HEK293T (cell line): ENCODE data around the gene ZIC4.

ENCODE experiments used
- ARNT ChIP-seq: fragments of 450-650 bp; IDR thresholded peaks from 2 replicates; pipeline ENCODE4 v1.6.1; 2017; ENCODE audit warnings: mild to moderate bottlenecking
- BHLHE40 ChIP-seq: fragments of 450-650 bp; IDR thresholded peaks from 2 replicates; pipeline ENCODE4 v1.6.1; 2016; ENCODE audit warnings: mild to moderate bottlenecking, moderate library complexity, borderline replicate concordance
- CTBP1 ChIP-seq: fragments of 450-650 bp; IDR thresholded peaks from 2 replicates; pipeline ENCODE4 v1.6.1; 2016; ENCODE audit warnings: borderline replicate concordance
- FOXA1 ChIP-seq: fragments of 450-650 bp; IDR thresholded peaks from 2 replicates; pipeline ENCODE4 v1.6.1; 2016; ENCODE audit warnings: mild to moderate bottlenecking
- FOXM1 ChIP-seq: fragments of 450-650 bp; IDR thresholded peaks from 2 replicates; pipeline ENCODE4 v1.6.1; 2017; ENCODE audit warnings: mild to moderate bottlenecking, borderline replicate concordance
- HDGF ChIP-seq: fragments of 450-650 bp; IDR thresholded peaks from 2 replicates; pipeline ENCODE4 v1.6.1; 2017; ENCODE audit warnings: antibody characterized with exemption, borderline replicate concordance
- LEF1 ChIP-seq: fragments of 450-650 bp; IDR thresholded peaks from 2 replicates; pipeline ENCODE4 v1.6.1; 2017; ENCODE audit warnings: mild to moderate bottlenecking, borderline replicate concordance
- NFRKB ChIP-seq: fragments of 450-650 bp; IDR thresholded peaks from 2 replicates; pipeline ENCODE4 v1.6.1; 2016; ENCODE audit warnings: mild to moderate bottlenecking, moderate library complexity
- SP1 ChIP-seq: fragments of 450-650 bp; IDR thresholded peaks from 2 replicates; pipeline ENCODE4 v1.6.1; 2017
- SUZ12 ChIP-seq: fragments of 450-650 bp; IDR thresholded peaks from 2 replicates; pipeline ENCODE4 v1.6.1; 2016; ENCODE audit warnings: mild to moderate bottlenecking
- ZNF384 ChIP-seq: fragments of 450-650 bp; IDR thresholded peaks from 2 replicates; pipeline ENCODE4 v1.6.1; 2016
- TF ChIP-seq, protein P1 (sequence below): fragments of 450-650 bp; IDR thresholded peaks from 2 replicates; pipeline ENCODE4 v1.6.1; 2016

DNA sequence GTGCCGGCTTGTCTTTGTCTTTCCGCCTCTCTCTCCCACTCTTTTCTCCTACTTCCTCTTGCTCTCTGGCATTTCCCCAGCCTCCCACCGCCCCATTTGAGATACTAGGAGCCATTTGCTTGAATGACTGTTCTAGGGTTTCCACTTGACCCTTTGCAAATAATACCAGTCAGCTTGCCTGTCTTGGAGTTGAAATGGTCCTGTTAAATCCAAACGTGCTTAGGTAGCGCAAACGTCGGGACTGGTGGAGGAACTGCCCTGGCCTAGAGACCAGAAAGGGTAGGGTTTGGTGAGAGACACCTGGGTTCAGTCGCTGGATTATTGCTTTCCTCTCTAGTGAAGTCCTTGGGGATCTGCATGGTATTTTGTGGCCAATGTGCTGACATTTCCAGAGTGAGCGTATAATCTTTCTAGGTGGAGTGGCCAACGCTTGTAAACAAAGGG, 13.5 kb upstream of the ZIC4 start:
- no peak for TF ChIP-seq SP1
- no peak for TF ChIP-seq BHLHE40
- no peak for TF ChIP-seq SUZ12
- TF ChIP-seq FOXM1, result no peak
- no peak for TF ChIP-seq ZNF384
- no peak for TF ChIP-seq CTBP1
- TF ChIP-seq ARNT, result no peak
- no peak for TF ChIP-seq NFRKB
- TF ChIP-seq, protein P1, sequence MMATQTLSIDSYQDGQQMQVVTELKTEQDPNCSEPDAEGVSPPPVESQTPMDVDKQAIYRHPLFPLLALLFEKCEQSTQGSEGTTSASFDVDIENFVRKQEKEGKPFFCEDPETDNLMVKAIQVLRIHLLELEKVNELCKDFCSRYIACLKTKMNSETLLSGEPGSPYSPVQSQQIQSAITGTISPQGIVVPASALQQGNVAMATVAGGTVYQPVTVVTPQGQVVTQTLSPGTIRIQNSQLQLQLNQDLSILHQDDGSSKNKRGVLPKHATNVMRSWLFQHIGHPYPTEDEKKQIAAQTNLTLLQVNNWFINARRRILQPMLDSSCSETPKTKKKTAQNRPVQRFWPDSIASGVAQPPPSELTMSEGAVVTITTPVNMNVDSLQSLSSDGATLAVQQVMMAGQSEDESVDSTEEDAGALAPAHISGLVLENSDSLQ, result no peak
- TF ChIP-seq HDGF, result no peak
- no peak for TF ChIP-seq FOXA1
- no peak for TF ChIP-seq LEF1
